GM20431 (cell line): ENCODE results near the gene ATP10A.

Experiments used
- in situ Hi-C: fragments of 300-500 bp; cut with MseI, MboI; formaldehyde crosslinking; loops from one replicate; pipeline ENCODE4 v1.15.0; 2020; ENCODE audit warnings: low sequenced_read_pairs; ENCODE audit not compliant: unreplicated experiment

ATP10A gene

DNA sequence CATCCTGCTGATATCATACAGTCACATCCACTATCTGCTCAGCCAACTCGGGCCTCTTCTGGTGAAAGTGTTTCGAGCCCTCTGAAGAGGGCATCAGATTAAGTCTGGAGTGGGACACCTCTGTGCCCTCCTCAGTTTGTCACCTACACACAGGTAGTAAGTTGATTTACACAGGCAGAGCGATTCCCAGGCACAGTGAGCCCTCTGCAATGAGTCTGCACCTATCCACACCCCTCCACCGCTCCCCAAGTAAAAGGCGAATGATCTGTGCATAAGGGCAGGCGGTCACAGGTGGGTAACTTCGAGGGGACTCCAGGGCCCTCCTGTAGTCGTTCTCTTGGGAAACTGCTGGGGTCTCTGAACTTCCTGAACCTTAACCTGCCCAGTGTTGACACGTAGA is 152.0 kb downstream of the ATP10A start:
- in situ Hi-C loops: no loop called here

DNA sequence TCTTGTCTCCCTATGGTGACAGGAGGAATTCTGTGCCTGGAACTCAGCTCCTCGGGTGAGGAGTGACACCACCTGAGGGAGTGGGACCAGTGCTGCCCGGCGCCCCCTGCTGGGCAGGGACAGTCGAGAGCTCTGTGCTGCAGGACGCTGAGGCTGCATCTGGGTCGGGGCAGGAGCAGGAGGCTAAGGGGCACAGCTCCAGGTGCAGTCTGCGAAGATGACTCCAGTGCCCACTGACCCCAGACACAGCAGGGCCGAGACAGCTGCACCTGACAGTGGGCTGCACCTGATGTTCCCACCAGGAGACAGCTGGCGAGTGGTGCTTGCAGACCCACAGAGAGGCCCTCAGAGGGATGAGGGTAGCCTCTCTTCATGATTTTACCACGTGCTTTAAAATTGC is 152.9 kb downstream of the ATP10A start:
- in situ Hi-C loops: no loop called here

DNA sequence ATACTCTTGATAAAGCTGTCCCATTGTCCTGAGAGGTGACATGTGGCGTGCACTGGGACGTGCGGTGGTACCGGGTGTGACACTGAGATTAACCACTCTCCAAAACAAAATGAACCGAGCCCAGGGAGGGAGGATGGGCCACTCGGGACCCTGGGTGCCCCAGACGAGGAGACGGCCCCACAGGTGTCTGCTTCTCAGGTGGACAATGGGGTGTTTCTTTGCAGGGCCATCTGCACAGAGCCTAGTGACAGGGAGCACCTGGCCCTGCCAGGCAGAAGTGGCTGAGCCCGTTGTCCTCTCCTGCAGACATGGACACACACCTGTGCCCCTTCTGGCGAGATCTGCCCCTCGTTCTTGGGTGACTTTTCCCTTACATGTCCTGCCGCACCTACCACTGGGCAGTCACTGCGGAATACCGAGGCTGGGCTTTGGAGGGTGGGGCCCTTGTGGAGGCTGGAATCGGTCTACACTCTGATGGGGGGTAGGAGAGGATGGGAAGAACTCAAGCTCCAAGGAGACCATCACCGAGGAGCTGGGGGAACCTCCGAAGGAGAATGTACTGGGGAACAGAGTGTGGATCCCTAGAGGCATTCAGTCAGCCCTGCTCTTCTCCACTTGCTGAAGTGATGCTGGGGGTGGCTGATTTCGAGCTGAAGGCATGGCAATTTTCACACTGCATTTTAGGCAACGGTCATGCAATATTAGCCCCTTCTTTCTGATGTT is 153.5 kb downstream of the ATP10A start:
- in situ Hi-C loops: no loop called here

DNA sequence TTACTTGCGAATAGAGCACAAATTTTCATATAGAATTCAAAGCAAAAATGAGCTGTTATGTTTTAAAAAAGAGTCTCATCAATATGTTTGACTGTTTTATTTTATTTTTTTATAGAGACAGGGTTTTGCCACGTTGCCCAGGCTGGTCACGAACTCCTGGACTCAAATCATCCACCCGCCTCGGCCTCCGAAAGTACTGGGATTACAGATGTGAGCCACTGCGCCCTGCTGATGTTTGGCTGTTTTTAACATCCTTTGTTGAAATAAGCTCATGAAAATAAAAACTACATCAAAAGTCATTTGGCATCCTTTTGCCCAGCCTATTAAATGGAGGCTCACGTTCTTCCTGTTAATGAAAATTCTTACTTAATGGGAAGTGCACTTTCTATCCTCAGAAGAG is 154.7 kb downstream of the ATP10A start:
- in situ Hi-C loops: no loop called here

DNA sequence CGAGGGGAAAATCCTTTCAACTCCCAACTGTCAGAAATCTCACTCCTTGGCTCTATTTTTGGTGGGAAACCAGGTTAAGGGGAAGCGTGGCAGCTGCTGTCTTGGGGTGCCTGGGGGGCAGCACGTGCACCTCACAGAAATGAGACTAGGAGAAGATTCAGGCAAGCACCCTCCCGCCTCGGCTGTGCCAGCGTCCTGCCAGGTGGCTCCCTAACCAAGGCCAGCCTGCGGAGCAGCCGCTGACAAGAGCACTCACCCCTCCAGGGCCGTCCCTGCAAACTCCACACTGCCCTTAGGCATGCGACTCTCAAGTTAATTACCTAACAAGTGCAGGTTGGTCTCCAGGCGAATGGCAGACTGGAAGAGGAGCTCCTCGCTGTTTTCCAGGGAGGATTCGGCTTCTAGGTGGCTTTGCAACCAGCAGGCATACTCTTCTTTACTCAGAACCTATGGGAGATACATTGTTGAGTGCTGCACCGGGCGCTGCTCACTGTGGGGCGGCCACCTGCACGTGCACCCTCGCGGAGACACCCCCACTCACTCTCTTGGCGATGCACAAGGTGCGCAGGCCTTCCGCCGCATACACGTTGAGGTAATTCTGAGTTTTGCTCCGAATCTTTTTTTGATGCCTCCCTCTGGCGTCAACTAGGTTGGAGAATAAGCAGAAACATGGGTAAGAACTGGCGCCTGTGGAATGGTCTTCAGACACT is 155.3 kb downstream of the ATP10A start:
- in situ Hi-C loops: no loop called here

DNA sequence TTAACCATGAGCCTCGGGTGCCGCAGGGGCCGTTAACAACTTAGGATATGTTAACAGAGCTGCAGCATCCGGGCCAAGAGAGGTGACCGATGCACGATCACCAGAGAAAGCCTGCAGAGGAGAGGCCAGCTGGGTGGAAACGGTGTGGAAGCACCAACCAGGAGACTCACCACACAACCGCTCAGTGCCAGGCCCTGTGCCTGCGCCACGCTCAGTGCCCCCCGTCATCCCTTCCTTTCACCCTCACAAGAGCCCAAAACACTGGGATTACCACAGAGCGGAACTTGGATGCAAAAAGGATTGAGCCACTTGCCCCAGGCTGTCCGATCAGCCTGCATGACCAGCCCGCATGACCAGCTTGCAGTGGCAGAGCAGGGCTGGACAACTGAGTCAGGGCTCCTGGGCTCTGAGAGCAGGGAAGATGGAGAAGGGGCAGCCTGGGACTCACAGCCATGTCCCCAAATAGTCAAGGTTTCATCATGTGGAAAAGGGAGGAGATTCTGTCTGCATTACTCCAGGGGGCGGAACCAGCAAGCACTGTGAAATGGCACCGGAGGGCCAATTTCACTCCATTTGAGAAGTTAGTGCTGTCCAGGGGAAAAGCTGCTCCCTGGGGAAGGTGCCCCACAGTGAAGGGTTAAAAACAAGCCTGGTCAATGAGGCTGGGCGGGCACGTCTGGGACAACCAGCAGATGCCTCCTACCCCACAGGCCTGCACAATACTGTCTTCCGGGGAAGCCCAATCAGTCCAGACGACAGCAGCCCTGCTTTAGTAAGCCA is 156.8 kb downstream of the ATP10A start:
- in situ Hi-C loops: no loop called here

DNA sequence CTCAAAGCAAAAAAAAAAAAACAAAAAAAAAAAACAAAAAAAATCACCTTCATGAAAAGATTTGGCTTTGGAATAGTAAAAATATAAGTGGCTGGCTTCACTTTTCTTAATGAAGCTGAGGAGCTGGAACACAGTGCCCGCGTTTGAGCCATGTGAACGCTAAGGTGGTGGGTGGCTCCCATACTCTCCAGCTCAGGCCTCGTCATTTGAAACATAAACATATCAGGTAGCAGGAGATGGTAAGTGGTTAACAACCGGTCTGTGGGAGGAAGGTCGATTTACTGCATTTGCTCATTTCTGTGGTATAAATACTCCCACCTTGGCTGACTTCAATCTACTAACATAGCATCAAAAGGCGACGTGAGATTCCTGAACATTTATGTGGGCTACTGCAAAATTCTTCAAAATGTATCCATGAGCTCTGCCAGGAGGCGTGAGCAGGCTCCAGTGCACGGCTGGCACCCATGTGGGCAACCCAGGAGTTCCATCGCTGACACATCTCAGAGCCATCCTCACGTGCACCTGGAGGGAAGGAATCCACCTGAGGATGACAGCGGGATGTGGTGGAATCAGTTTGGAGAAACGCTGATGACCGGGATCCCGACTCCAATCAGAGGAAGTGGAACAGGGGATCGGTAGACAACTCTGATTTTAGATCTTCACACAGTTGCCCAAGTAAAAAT is 157.6 kb downstream of the ATP10A start:
- in situ Hi-C loops: no loop called here

DNA sequence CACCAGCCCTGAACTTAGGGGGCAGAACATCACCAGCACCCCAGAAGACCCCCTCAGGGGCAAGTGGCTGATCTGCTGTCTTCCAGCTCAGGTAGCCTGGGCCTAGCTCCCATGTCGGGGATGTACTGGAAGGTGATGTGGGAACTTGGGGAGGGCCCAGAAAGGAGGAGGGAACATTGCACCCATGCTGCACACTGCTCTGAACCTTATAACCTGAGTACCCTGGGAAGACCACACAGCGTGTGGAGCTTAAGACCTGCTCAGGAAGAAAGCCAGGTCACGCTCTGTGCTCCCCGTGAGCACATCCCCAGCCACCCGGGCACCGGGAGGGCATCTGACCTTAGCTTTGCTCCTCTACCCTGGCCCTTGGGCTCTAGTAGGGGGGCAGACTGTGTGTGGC is 159.4 kb downstream of the ATP10A start:
- in situ Hi-C loops: no loop called here

DNA sequence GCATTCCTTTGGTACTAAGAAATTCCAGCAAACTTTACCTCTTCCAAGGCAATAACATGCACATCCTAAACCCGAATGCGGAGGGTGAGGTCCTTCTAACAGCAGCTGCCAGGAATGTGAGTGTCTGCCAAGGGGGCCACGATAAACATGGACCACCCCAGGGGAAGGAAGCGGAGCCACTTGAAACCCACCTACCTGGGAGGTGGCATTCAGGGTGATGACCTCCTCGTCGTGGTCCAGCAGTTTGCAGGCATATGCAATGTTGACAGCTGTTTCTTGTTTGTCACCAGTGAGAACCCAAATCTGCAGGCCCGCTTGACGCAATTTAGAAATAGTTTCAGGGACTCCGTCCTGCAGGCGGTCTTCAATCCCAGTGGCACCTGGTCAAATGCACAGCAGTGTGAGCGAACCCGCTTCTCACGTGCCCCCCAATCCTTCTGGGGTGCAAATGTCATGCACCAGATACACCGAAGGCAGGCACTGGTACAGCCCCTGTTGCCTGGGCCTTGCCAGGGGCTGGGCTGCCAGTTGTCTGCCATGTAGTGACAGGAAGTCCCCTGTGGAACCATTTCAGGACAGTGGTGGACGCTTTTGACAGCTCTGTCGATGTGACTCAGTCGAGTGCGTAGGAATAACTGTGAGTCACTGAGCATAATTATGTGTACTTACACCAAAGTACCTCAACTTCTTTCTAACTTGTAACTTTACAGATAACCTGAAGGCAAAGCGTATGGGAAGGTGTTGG is 161.2 kb downstream of the ATP10A start:
- in situ Hi-C loops: no loop called here

DNA sequence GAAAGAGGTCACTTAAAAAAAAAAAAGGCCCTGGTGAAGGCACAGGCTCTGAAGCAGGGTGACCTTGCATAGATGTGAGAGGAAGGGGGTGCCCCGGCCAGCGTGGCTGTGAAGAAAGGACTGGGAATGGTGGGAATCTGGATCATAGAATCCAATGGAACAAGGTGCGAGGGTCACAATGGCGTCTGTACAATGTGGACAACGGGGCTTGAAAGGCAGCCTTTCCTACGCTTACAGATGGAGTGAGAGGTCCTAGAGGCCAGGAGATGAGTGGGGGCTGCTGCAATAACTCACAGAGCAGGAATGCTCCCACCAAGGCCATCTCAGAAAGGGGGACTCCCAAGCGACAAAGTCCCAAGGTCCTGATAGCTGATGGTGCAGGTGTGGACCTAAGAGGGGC is 162.2 kb downstream of the ATP10A start:
- in situ Hi-C loops: no loop called here

DNA sequence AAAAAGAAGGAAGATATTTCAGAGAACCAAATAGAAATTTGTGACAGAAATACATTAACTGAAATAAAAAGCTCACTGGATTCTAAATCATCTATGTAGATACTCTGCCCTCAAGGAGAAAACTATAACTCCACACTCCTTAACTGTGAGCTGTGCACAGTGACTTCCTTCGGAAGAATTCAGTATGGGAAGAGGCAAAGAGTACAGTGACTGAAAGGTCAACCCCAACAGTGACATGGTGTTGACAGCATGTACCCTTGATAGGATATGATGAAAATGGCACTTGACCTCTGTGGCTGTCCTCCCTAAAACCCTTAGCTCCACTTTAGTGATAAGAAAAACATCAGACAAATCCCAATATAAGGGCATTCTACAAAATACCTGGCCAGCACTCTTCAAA is 165.5 kb downstream of the ATP10A start:
- in situ Hi-C loops: no loop called here

DNA sequence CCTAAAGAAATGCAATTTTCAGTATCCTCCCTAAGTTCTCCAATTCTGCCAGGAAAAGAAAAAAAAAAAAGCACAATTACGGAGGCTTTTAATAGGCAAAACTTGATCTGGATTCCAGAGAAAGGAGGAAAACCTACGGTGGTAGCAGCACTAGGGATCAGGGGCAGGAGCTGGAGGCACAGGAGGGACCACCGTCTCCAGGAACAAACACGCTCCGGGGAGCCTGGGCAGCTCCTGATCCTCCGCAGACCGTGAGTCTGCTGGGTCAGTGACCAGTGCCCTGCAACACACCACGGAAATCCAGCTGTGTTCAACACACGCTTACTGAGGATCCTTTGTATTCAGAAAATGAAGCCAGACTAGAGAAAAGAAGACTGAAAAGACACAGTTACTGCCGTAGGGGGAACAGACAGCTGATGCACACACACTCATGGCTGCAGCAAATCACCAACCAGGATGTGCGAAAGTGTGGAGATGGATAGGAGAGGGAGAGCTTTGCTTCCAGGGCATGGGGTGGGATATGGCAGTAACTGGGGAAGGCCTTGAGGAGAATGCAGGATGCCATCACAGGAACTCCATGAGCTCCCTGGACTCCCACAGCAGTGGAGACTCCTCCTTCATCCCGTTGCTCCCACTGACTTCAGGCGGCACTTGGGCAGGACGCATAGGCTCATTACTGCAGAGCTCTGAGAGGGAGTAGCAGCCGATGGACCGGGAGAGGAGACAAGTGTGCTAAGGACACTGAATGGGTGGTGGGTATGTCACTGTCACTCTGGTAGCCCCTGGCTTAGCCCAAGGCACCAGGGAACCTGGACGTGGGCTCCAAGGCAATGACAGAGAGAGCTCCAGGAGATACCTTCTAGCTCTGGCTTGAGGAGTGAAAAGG is 167.0 kb downstream of the ATP10A start:
- in situ Hi-C loops: no loop called here

DNA sequence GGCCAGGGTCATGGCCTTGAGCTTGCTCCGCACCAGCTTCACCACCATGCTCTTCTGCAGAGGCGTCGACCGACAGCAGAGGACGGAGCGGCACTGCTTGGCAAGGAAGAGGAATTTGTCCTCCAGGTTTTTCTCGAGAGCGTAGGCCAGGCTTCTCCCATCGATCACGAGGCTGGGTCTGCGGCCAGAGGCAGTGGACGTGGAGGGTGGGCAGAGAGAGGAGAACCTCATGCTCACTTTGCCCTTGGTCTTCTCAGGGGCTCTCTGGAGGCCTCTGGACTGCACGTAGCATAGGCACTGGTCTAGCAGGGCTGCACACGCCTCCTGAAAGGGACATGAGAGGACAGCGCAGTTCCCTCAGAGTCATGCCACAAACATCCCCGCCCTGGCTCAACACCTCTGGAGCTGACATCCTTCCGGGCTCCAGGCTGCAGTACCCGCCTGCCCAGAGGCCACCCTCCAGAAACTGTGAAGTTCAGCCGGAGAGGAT is 168.3 kb downstream of the ATP10A start:
- in situ Hi-C loops: no loop called here

DNA sequence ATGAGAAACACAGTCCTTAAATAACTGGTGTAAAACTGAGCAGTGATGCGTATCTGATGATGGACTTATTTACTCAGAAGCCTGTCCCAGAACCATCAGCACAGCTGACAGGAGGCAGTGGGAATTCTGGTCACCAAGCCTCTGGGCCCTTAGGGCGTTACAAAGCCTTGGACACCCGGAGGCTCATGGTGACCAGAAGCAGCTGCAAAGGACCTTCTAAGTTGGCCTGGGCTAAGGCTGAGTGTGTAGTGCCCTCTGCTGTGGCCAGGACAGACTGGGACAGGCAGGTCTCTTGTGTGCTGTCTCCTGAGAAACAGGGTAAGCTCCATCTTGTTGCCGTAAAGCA is 168.9 kb downstream of the ATP10A start:
- in situ Hi-C loops: no loop called here

DNA sequence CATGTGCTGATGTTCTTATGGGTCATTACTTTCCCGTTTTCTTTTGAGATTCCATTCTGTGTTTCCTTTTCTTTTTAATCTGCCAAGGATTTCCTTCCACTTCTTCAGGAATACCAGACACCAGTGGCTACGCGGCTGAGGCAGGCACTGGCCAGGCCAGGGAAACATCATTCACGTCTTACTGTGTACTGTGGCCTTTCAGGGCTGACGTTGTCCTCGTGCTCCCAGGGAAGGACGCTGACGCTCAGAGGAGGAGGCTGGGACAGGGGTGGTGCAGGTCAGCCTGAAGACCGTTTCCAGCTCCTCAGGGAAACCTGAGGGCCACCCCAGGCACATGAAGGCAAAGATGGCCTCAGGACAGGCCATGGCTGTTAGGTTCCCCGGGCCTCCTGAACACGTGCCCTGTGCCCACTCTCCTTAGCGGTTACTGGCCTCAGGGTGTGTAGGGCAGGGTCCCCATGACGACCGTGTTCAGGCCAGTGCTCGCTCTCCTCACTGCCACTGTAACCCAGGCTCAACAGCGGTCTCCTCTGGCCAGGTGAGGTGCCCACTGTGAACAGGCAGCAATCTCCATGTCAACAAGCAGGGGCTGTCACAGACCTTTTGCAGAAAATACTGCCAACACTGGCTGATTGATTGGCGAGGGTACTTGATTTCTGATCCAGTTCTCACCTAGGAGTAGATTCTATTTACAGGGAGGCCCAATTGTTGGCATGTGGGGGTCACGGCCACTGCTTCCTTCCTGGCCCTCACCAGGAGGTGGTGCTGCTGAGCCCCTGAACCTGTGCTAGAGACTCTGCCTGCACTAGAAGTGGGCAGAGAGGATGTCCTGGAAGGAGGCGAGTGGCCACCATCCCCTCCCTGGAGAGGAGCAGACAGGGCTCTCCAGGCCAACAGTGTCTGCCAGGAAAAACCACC is 169.5 kb downstream of the ATP10A start:
- in situ Hi-C loops: no loop called here

DNA sequence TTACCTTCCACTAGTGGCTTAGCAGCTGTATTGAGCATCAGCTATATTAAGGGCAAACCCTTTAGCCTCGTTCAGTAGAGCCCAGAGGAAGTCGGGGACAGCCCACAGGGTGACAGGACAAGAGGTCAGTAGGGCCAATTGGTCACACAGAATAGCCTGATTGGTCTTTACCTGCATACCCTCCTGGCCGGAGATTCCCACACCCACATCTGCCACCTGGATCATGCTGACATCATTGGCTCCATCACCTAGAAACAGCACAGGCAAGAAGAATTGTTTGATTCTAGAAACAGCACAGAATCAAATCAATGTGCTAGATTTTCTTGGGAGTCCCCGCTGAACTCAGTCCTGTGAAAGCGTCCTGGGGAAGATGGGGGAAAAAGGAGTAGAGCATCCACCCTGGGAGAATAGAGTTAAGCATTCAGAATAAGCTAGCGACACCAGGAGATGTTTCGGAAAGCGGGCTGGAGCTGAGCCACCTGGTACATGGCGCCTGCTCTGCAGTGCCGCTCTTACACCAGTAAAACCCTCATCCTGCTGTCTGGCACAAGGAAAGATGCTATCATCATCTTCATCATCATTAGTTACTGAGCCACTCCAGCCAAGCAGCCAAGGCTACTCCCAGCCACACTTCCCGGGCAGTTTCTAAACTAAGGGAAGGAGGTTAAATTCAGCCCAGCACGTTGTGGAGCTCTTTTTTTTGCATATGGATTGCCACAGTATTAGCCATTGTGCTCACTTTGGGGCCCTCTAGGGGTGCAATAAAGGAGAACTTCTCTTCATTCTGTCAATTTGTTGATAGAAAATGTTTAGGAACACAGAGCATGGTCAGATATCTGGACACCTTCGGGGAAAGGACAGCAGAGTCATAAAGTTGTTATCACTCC is 171.3 kb downstream of the ATP10A start:
- in situ Hi-C loops: no loop called here
